Measurements from ENCODE around the gene SRPK1.

DNA sequence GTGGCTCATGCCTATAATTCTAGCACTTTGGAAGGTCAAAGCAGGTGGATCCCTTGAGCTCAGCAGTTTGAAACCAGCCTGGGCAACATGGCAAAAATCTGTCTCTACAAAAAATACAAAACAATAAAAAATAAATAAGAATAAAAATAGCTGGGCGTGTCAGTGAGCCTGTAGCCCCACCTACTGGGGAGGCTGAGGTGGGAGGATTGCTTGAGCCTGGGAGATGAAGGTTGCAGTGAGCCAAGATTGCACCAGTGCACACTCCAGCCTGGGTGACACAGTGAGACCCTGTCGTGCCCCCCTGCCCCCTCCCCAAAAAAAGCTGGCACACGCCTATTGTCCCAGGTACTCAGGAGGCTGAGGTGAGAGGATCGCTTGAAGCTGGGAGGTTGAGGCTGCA, 35.1 kb upstream of the SRPK1 start:
- TF ChIP-seq, protein P1, sequence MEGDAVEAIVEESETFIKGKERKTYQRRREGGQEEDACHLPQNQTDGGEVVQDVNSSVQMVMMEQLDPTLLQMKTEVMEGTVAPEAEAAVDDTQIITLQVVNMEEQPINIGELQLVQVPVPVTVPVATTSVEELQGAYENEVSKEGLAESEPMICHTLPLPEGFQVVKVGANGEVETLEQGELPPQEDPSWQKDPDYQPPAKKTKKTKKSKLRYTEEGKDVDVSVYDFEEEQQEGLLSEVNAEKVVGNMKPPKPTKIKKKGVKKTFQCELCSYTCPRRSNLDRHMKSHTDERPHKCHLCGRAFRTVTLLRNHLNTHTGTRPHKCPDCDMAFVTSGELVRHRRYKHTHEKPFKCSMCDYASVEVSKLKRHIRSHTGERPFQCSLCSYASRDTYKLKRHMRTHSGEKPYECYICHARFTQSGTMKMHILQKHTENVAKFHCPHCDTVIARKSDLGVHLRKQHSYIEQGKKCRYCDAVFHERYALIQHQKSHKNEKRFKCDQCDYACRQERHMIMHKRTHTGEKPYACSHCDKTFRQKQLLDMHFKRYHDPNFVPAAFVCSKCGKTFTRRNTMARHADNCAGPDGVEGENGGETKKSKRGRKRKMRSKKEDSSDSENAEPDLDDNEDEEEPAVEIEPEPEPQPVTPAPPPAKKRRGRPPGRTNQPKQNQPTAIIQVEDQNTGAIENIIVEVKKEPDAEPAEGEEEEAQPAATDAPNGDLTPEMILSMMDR (IDR thresholded peaks at IDR 0.05; ENCODE audit: low read length), result peak; percentile 35
- TF ChIP-seq EZH2 (IDR thresholded peaks at IDR 0.05; ENCODE audit: borderline replicate concordance, low read length), result no peak
